HTERT RPE-1 (cell line): Measurements from ENCODE around the gene LRTM1.

Experiments
- in situ Hi-C: fragments of 300-500 bp; cut with MboI; formaldehyde crosslinking; loops from 4 replicates; pipeline ENCODE4 v1.14.3; 2020; ENCODE audit warnings: low sequenced_read_pairs

Gene LRTM1

DNA sequence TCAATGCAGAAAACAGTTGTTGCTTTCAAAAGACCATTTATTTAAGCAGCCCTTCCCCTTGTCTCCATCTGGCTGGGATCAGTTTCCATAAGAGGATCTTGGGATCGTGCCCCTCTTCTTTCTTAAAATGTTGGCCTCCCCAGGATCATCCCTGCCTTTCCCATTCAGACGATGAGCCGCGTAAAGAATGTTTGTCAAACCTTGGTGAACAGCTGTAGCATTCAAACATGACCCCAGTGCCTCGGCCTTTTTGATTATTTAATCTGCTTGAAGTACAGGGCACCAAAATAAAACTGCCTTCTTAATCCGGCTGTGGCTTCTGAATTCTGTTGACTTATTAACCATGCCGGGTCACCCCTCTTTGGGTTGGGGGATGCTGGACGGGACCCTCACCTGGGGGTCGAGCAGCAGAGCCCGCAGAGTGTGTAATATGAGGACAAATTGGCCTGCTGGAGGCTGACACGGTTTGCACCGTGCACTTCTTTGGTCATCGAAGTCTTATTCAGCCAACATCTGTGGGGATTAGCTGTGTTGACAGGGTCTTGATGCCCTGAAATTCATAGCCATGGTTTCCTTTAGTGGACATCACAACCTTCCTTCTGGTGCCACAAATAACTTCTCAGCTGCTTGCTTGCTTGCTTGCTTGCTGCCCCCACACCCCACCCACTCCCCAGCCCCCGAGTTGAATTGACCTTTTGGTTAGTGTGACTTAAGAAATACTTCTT, at the start of gene LRTM1:
Gene LRTM1 (minus strand): TSS at position 14 of the 725 bp plus-strand sequence. CDS start 148 bp downstream, outside the sequence.
- in situ Hi-C loops = no loop called here

DNA sequence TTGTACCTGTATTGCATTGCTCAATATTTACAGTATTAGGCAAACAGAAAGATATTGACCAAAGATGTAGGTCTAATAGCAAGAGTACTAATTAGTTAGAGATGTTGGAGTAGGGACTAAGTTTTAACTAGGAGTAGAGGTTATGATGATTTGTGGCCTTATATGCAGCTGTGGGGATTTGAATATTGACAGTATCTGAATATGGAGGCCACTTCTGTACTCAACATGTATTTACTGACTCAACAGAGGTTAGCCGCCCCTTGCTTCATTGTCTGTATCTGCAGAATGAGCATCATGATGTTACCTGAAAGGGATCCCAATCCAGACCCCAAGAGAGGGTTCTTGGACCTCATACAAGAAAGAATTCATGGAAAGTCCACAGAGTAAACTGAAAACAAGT, 49.6 kb upstream of the LRTM1 start:
- in situ Hi-C loops = no loop called here

DNA sequence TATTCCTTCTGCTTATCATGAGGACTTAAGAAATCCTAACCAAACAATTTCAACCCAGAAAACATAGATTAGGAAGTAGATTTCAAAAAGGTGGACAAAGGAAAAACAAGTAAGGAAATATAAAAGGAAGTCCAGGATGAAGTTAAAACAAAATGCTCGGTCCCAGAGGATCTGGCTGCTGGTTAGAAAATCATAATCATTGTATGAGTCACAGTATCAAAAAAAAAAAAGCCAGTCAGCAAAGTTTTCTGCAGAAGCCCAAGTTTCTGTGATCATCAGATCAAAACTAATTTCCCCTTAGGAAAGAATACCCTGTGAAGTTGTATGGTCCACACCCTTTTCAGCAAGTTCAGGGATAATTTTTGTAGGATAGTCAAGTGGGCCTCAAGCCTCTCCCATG, 43.0 kb upstream of the LRTM1 start:
- in situ Hi-C loops = no loop called here

DNA sequence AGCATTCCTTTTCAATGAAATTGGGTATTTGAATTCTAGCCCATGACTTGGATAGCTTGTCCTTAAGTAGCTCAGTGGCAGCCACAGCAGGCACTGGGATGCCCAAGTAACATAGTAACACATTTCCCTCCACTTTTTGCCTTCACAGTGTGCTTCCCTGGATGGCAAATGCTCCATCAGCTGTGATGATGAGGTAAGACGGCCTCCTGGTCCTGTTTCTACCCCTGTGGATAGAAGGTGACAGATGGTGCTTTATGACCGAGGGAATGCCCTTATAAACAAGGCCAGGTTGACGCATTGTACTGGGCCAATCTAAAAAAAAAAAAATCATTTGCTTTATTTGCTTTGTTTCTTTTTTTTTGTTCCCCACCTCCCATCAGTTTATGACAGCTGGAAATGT, 41.8 kb upstream of the LRTM1 start:
- in situ Hi-C loops = no loop called here

DNA sequence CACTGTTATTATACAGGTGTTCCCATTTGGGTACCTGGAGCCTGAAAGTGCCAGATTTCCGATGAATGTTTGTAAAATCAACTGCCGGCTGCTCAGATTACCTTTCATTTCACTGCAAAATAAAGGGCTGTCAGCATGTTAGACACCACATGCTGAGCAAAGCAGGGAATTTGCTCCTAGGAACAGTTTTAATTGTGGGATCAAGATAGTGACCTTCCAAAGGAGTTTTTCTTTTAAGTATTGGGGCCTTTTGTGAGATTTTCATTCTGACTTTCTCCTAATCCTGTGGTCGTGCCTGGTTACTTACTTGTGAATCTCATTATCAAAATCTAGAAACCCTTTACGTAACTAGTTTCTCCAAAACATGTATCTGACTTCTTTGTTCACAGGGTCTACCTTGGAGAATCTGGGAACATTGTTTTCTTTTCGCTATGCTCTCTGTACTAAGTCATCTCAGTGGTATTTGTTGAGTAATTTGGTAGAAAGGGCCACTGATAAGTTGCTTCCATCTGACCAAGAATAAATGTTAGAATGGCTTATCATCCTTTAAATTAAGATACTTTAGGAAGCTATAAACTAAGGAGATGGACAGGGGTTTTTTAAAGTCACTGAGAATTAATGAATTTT, 40.8 kb upstream of the LRTM1 start:
- in situ Hi-C loops = no loop called here

DNA sequence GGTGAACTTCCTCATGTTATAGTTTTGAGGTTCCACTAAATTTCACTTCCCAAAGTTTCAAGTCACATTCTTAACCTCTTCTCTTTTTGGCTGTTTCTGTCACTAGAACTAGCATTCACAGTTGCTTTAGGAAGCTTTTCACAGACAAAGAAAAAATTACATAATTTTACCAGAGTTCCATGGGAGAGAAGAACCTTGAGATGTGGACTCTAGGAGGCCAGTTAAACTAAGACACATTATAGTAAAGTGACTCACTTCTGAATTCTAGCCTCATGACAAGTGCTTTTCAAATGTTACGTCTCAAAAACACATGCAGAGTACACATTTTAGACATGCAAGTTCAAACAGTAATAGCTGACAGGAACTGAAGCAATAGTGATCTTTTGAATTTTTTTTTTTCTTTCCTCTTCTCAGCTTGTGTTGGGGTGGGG, 39.9 kb upstream of the LRTM1 start:
- in situ Hi-C loops = no loop called here

DNA sequence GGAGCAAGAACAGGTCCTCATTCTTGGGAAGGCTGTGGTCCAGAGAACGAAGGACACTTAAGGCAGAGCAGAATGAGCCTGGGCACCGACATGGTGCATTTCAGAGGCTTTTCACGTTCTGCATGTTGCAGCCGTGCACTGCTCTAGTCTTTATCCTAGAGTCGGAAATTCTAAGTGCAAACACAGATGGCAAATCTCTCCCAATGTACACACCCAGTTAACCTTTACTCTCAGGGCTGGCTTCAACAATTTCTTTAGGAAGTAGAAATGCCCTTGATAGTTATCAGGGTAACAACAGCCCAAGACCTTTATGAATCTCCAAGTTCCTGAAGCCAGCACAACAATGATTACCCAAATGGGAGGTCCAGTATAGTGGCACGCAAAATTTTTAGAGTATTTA, 39.1 kb upstream of the LRTM1 start:
- in situ Hi-C loops = no loop called here

DNA sequence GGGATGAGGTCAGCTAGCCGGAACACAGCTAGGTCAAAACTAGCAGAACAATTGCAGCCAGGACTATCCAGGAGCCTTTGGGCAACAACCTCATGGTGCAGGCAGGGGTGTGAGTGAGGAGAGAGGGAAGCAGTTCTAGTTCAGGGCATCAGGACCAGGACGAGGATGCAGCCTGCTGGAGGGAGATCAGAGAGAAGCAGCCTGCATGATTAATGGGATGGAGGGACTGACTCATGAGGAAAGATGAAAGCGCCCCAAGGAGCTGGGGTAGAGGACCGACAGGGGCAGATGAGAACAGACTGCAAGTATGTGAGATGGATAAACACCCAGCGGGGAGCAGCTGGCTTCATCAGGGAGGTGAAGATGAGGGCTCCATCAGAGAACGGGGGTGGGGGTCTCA, 37.9 kb upstream of the LRTM1 start:
- in situ Hi-C loops = no loop called here

DNA sequence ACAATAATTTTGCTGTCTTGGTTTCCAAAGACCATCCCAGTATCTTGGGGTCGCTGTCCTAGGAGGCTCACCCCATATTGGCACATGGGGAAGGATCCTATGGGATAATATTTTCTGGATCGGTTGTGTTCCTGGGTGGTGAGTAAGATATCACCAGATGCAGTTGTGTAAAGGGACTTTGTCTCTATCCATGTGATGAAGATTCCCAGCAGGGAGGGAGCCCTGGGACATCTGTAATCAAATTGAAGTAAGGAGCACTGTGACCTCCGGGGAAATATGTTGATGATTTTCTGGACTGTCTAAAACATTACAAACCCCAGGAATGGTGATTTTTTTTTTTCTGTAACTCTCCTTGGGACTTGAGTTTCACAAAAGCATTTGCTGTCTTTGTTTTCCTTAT, 36.2 kb upstream of the LRTM1 start:
- in situ Hi-C loops = no loop called here

DNA sequence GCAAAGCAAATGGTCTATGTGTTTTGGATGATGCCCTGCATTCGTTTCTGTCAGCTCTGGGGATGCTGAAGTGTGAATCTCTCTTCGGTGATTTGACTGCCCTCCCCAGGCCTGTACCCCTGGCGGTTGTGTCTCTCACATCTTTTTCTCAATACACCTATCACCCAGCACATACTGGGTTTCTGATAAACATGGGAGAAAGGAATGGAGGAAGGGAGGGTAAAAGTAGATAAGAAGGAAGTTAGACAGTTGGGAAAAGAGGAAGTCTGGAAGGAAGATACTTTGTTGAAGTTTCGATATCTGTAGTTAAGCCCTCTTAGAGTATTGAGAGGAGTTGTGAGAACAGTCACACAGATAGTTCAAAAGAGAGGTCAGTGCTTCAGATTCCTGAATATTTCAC, 35.8 kb upstream of the LRTM1 start:
- in situ Hi-C loops = no loop called here

DNA sequence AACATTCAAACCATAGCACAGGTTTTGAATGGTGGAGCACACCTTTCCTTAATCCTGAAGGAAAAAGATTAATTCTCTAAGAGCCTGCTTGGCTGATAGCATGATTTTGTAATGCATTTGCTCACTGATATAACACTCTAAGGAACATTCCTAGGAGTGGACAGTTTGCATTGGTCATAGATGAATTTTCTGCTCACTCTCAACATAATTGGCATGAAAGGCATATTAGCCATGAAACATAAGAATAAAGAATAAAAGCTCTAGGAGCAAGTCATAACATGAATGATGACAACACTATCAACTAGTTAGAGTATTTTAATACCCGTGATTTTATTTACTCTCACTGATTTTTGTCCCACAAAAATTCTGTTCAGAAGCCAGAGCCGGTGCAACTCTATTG, 34.3 kb upstream of the LRTM1 start:
- in situ Hi-C loops = no loop called here

DNA sequence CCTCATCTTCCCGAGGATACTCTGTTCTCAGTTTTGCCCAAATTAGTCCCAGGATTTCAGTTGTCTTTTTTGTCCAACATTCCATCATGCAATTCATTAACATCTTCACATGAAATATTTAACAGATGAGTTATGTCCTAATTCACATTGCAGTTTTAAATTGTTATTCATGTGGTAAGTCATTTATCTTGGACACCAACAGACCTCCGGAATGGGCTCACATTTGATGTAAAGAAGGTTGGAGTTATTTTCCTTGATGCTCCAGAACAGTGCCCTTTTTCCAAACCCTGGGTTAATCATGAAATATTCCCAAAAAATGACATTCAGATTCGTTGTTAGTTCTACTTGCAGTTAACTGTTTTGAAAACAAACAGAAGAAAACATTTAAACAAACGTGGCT, 32.8 kb upstream of the LRTM1 start:
- in situ Hi-C loops = no loop called here

DNA sequence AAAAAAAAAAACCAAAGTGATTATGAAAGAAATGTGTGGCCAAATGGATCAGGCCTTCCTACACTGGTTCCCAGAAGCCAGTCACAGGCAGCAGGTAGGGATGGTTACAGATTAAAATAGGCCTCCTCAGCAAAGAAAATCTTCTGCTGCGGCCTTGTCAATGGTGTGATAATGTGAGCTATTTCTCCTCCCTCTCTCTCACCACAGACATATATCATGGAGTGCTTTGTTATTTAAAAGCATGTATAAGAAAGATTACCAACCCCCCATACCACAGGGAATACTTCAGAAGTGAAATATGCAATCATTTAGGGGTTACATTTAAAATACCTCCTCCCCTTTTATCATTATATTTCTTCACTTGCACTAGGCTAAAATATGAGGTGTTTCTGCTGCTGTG, 32.2 kb upstream of the LRTM1 start:
- in situ Hi-C loops = no loop called here

DNA sequence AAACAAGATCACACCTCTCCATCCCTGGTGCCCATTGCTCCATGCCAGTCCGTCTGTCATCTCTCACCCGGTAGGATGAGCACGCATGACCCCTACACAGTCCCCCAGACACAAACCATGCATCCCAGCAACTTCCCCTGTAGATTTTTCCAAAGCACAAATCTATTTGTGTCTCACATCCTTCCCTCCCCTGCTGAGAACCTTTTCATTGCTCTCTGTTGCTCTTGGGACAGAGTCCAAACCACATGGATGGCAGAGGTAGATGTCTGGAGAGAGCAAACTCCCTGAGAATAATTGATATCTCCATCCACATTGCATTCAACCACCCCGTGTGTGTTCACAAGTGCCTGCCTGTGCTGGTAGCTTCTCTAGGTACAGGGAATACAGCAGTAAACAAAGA, 29.9 kb upstream of the LRTM1 start:
- in situ Hi-C loops = no loop called here

DNA sequence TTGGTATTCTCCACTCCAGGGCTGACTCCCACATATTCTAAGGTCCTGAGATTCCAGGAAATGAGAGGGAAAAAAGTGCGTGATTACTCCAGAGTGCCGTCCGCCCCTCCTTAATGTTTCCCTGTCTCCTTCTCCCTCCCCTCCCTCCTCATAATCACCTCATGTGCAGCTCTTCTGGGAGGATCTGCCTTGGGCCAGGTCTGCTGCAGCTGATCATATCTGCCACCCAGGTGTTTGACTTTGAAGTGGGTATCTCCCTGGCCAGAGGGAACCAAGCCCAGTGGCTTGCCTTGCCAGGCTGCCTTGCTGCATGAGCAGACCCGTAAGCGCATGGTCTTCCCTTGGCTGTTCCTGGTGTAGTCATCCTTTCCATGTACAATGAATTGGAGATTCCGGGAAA, 28.1 kb upstream of the LRTM1 start:
- in situ Hi-C loops = no loop called here

DNA sequence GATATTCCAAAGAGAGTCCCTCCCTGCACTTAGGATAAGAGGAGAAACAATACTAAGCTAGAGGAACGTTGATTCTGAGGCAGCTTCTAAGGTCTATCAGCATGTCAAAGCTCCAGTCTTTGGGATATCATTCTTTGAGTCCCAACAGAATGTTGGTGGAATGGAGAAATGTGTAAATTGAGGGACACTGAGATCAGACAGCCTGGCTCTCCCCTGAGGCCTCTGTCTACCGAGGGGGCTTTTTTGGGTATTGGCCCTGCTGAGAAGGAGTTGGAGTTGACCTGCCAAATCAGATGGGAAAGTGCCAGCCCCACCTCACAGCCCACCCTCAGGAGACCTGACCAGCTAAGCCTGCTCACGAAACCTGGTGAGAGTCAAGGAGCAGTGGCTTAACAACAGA, 27.6 kb upstream of the LRTM1 start:
- in situ Hi-C loops = no loop called here

DNA sequence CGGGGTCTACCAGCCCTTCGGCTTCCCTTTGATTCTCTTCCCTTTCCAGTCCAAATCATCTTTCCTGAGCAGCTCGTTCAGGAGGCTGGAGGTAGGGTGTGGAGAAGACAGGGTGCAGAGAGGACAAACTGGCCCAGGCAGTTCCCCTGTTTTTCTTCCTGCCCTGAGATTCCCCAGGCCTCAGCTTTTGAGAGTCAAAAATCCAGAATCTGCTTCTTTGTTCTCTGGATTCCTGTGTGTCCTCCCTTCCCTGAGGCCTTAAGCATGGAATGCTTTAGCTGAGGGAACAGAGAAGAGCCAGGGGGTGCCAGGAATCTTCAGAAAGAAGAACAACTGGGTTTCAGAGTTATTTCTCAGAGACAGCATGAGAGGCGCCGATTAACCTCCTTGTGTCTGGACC, 26.7 kb upstream of the LRTM1 start:
- in situ Hi-C loops = no loop called here

DNA sequence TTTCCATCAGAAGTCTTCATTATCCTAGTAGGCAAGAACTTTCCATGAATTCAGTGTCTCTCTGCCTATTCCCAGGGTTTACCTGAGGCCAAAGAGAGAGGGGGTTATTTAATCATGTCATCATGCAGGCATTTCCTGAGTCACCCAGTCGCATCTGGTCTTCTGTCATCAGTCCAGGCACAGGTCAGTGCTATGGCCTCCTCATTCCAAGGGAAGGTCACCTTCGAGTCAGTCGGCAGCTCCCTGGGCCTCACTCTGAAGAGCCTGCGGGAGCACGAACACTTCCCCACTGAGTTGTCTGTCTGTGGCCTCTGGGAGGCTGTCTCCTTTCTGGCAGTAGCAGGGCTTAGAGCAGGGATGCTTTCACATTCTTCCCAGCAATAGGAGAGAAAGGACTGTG, 26.2 kb upstream of the LRTM1 start:
- in situ Hi-C loops = no loop called here

DNA sequence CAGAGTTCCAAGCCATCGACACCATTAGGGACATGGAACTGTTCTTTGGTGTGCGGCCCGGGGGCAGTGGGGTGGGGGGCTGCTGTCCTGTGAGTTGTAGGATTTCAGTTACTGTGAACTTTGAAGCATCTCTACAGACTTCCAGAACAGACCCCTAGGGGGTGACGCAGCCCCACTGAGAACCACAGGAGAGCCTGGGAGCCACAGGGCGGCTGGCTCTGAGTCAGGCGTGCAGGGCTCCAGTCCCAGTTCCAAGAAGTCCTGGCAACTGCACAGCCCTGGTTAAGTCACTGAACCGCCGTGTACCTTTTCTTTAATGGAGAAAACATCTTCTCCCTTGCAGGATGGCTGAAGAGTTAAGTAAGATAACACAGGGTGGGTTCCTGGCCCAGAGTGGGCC, 23.5 kb upstream of the LRTM1 start:
- in situ Hi-C loops = no loop called here

DNA sequence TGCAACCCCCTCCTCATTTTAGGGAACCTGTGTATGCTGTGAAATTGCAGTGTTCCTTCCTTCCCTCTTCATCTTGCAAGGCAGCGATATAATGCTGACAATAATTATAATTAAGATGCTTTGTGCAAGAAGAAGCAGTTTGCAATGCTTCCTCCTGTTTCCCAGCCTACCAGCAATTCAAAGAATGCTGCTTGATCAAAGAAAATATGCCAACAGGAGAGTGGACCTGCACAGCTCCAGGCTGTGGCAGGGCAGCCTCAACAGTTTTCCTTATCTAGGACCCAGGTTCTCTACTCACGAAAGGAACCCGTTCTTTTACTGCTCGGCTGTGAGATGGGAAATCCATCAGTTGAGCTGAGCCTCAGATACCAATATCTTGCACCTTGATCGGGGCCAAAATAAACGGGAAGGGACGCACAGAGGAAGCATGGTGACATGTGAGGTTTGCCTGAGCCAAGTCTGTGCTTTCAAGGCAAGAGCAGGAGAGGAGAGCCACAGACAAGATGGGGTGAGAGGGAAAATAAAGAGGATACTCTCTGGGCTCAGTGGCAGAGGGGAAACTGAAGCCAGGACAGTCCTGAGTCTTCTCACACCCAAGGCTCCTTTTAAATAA, 22.6 kb upstream of the LRTM1 start:
- in situ Hi-C loops = no loop called here

DNA sequence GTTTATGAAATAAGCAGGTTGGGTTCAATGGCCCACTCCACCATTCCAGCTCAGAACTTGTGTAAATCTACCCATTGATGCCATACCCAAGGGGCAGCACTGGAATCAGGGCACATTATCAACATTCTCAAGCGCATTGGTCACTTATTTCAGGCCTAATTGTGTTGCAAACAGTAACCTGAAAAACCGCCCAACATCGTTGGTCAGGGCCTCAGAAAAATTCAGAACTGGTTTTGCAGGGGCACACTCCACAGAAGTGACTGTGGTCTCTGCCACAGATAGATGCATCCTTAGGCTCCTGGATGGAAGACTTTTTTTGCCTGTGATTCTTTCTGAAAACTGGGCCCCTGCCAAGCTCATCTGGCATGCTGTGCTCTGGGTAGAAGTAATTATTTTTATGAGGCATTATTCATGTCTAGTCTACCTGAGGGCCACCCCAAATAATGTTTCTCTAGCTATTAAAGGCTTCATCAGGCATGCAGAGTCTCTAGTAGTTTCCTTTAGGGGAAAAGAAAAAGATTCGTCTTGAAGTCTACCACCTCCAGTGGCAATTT, 21.7 kb upstream of the LRTM1 start:
- in situ Hi-C loops = no loop called here

DNA sequence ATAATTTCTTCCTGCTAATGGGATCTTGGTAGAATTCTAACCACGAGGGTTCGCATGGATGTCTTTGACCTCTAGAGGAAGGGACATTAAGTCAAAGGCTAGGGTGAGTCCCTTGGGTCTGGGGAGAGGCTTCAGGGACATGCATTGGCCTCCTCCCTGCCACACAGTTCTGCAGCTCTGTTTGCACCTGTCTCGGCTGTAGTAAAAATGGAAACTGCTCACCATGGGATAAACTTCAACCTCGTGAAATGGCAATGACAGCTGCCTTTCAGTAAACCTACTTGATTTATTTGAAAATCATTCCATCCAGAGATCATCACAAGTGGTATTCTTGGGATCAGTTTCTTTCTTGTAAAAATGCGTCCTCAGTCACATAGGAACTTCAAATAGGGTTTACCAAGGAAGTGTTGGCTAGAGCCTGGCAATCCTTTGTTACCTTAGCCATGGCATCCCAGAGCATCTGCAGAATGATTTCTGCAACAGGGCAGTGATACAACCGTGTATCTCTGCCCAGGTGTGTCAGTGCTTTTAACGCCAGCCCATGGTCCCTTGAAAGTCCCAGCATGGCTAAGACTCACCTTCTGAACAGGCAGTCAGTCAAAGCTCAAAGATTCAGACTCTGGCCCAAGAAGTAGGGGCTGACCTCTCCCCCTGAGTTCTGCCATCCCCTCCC, 14.0 kb upstream of the LRTM1 start:
- in situ Hi-C loops = no loop called here
